Stimulated activated CD4-positive, alpha-beta T cell treated with anti-CD3 and anti-CD28 coated beads, Interleukin-4, amount 100 ng/mL, for 48 hours (primary cell): ENCODE measurements around the gene DESI1.
A peak's percentile ranks its signal among the peaks of the same experiment; 100 is the strongest.
"Not testable (repeated sequence)": the region's sequence is repeated elsewhere in the genome, so short reads cannot be mapped to it uniquely, and the experiment has no call there.

Experiments
- DNase-seq, 2 donors: peaks; one replicate each; pipeline ENCODE4 v3.0.0-alpha.2; 2020; ENCODE audit warnings: low read depth in 2 of 2

Gene DESI1

GRCh38 chr22:41634610-41635009, 13.8 kb upstream of the DESI1 start:
- DNase-seq = not testable (repeated sequence)

- not testable (repeated sequence) for DNase-seq
Measured at GRCh38 chr22:41631615-41632014, 10.8 kb upstream of the DESI1 start.

GRCh38 chr22:41631115-41631514, 10.3 kb upstream of the DESI1 start:
- not testable (repeated sequence) for DNase-seq

GRCh38 chr22:41625577-41625976, 4.7 kb upstream of the DESI1 start:
- no peak for DNase-seq

- DNase-seq = no peak
Measured at GRCh38 chr22:41621911-41622179, 1.0 kb upstream of the DESI1 start.

GRCh38 chr22:41621099-41621910, 462 bp upstream of the DESI1 start, which contains the start of gene XRCC6:
Gene XRCC6, plus strand, starts transcription at chr22:41621295. Its CDS starts 710 bp downstream, at chr22:41622005.
- peak; percentile 99 to 100 for DNase-seq

- DNase-seq = peak; percentile 42 to 44
Measured at GRCh38 chr22:41619979-41620588, 759 bp downstream of the DESI1 start.

- DNase-seq = no peak
Measured at GRCh38 chr22:41613456-41613855, 7.4 kb downstream of the DESI1 start.

- DNase-seq = no peak
Measured at GRCh38 chr22:41612603-41613306, 8.1 kb downstream of the DESI1 start.

- DNase-seq = no peak
Measured at GRCh38 chr22:41608386-41608785, 12.5 kb downstream of the DESI1 start.

- peak; percentile 32 to 64 for DNase-seq
Measured at GRCh38 chr22:41603873-41604332, 16.9 kb downstream of the DESI1 start.

GRCh38 chr22:41600976-41601375, 19.9 kb downstream of the DESI1 start:
- no peak for DNase-seq

GRCh38 chr22:41598891-41599635, 21.8 kb downstream of the DESI1 start:
- DNase-seq = no peak

- no peak for DNase-seq
Measured at GRCh38 chr22:41598081-41598480, 22.8 kb downstream of the DESI1 start.

GRCh38 chr22:41597635-41597953, 23.2 kb downstream of the DESI1 start:
- DNase-seq = no peak

GRCh38 chr22:41596776-41597634, 23.8 kb downstream of the DESI1 start:
- peak in 1 of 2 donors; percentile 11 for DNase-seq

- DNase-seq = no peak
Measured at GRCh38 chr22:41595703-41596102, 25.1 kb downstream of the DESI1 start.

- not testable (repeated sequence) for DNase-seq
Measured at GRCh38 chr22:41593336-41593960, 27.4 kb downstream of the DESI1 start.

GRCh38 chr22:41589391-41590241, 31.2 kb downstream of the DESI1 start, which contains the start of gene PMM1:
Gene PMM1, minus strand, starts transcription at chr22:41589840. Its CDS starts 35 bp downstream, at chr22:41589805.
- DNase-seq = peak; percentile 100

- DNase-seq = no peak
Measured at GRCh38 chr22:41587347-41587723, 33.5 kb downstream of the DESI1 start.
